Coronary artery (tissue), 2 donors: ENCODE results near the gene RMND5A.

Experiments used
- DNase-seq: peaks from one replicate; pipeline ENCODE4 v3.0.0-alpha.2; 2017; ENCODE audit warnings: low spot score
- H3K27ac ChIP-seq, 2 donors: fragments of 200-600 bp; sonication (generic); one replicate each; pipeline ENCODE4 v1.5.1; 2016 to 2019
- H3K4me3 ChIP-seq: fragments of 200-600 bp; sonication (generic); 2 replicates; pipeline ENCODE4 v1.5.1; 2016; ENCODE audit warnings: mild to moderate bottlenecking, moderate library complexity
- TF ChIP-seq, protein P1 (sequence below): fragments of 200-600 bp; sonication (generic); IDR thresholded peaks from one replicate; pipeline ENCODE4 v1.5.1; 2019; ENCODE audit warnings: antibody characterized with exemption

RMND5A gene

DNA sequence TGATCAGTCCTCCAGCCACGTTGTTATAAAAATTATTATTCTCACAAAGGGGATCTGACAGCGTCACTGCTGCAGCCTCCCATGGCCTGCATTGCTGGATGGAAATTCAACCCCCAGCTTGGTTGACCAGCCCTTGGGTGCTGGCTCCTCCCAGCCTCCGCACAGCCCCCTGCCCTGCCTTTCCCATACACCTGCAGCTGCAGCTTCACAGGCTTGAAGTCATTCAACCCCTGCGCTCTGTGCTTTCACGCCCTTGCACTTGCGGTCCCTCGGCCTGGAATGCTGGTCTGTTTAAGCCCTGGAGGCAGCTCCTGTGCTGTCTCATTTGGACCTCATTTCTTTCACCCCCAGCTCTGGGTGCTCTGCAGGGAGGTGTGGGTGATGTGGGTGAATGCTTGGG is 71.5 kb downstream of the RMND5A start:
- DNase-seq = no peak
- H3K4me3 ChIP-seq = no peak overlapping the region
- TF ChIP-seq, protein P1, sequence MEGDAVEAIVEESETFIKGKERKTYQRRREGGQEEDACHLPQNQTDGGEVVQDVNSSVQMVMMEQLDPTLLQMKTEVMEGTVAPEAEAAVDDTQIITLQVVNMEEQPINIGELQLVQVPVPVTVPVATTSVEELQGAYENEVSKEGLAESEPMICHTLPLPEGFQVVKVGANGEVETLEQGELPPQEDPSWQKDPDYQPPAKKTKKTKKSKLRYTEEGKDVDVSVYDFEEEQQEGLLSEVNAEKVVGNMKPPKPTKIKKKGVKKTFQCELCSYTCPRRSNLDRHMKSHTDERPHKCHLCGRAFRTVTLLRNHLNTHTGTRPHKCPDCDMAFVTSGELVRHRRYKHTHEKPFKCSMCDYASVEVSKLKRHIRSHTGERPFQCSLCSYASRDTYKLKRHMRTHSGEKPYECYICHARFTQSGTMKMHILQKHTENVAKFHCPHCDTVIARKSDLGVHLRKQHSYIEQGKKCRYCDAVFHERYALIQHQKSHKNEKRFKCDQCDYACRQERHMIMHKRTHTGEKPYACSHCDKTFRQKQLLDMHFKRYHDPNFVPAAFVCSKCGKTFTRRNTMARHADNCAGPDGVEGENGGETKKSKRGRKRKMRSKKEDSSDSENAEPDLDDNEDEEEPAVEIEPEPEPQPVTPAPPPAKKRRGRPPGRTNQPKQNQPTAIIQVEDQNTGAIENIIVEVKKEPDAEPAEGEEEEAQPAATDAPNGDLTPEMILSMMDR = no peak
- H3K27ac ChIP-seq = no peak overlapping the region

DNA sequence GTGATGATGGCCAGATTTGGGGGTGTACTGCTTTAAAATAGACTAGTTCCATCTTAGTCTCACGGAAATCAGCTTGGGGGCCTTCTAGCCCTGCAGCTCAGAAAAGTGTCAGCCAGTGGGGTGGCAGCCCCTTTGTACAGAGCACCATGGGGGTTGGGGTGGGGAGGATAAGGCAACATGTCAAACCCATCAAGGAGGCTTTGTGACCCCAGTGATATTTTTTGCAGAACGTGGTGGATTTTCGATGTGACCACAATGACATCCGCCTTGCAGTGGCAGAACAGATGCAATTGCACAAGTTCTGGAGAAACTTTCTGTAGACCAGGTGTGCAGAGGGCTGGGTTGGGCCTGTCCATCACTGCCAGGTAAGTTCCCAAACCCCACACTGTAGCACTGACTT is 73.7 kb downstream of the RMND5A start:
- TF ChIP-seq, protein P1 = no peak
- H3K27ac ChIP-seq = no peak overlapping the region
- H3K4me3 ChIP-seq = no peak overlapping the region
- no peak for DNase-seq

DNA sequence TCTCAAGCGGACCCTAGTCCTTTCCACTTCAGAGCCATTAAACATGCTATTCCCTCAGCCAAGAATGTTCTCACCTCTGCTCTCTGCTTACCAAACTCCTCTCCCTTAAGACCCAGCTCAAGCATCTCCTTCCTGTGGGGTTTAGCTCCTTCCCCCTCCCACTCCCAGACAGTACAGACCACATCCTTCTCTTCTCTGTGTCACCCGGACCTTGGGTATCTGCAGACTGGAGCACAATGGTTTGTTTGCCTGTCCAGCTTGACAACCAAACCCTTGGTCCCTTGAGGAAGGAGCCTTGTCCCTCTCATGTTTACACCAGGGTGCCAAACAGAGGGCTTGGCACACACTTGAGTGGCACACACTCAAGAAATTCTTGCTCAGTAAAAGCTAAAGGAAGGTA is 74.8 kb downstream of the RMND5A start:
- no peak for DNase-seq
- Histone ChIP-seq H3K4me3 (no peak overlapping the region), H3K27ac (no peak overlapping the region)
- TF ChIP-seq, protein P1 = no peak

DNA sequence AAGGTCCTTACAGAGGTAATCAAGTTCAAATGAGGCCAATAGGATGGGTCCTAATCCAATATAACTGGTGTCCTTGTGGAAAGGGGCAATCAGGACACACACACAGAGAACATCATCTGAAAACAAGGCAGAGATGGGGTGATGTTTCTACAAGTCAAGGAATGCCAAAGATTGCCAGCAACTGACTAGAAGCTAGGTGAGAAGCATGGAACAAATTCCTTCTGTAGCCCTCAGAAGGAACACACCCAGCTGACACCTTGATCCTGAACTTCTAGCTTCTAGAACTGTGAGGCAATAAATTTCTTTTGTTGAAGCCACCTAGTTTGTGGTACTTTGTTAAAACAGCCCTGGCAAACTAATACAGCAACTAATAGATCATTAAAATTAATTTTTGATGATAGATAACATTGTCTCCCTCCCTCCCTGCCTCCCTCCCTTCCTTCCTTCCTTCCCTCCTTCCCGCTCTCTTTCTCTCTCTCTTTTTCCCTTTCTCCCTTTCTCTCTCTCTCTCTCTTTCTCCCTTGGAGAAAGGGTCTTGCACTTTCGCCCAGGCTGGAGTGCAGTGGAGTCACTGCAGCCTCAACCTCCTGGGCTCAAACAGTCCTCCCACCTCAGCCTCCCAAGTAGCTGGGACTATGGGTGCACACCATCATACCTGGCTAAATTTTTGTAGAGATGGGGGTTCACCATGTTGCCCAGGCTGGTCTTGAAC is 80.9 kb downstream of the RMND5A start:
- DNase-seq = no peak
- no peak overlapping the region for H3K4me3 ChIP-seq
- no peak overlapping the region for H3K27ac ChIP-seq
- TF ChIP-seq, protein P1 = no peak

DNA sequence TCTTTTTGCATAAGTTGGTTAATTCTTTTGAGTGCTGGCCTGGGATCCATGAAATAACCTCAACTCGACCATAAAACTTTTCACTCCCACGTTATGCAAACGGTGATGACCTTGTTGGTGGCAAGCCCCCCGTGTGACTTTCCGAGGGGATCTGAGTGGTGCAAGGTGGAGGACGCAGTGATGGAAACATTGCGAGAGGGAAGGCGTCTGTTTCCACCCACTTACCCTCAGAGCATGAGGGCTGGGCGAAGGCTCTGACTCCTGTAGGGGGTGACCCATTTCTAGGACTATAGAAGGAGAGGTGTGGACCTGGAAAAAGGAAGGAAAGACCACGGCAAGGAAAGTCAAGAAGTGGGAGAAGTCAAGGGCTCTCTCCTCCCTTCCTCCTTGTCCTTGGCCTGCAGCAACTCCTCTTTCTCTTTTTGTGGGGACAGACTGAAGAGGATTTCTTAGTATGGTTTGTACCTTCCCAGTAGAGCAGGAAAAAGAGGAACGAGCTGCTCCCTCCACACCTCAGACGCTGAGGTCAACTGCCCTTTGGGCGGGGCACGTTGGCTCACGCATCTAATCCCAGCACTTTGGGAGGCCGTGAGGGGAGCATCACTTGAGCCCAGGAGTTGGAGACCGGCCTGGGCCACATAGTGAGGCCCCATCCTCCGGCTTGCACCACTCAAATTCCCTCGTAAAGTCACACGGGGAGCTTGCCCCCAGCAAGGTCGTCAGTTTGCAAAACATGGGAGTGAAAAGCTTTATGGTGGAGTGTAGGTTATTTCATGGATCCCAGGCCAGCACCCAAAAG is 86.2 kb downstream of the RMND5A start:
- Histone ChIP-seq H3K4me3 (no peak overlapping the region), H3K27ac (no peak overlapping the region)
- TF ChIP-seq, protein P1 = no peak
- DNase-seq = no peak

DNA sequence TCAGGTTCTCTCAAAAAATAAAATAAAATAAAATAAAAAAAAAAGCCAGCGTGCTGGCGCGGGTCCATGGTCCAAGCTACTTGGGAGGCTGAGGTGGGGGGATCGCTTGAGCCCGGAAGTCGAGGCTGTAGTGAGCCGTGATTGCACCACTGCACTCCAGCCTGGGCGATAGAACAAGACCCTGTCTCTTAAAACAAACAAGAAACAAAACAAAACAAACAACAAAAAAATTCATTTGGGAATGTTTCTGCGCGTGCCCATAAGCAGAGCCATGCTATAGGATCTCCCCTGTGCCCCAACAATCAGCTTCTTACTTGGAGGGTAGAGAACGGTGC is 87.0 kb downstream of the RMND5A start:
- no peak for DNase-seq

More for the DNA sequence above, 87.0 kb downstream of the RMND5A start:
- TF ChIP-seq, protein P1 = no peak
- Histone ChIP-seq H3K27ac (no peak overlapping the region), H3K4me3 (peak overlapping the region; percentile 64)
